ENCODE measurements around the gene NCAM2. TPM values are rescaled to one million over a fixed set of nuclear protein-coding genes. Genes with fewer than 3 reads are reported as not detected.

Gene NCAM2
- total RNA-seq, 1 experiment from 2014 or later: not detected

DNA sequence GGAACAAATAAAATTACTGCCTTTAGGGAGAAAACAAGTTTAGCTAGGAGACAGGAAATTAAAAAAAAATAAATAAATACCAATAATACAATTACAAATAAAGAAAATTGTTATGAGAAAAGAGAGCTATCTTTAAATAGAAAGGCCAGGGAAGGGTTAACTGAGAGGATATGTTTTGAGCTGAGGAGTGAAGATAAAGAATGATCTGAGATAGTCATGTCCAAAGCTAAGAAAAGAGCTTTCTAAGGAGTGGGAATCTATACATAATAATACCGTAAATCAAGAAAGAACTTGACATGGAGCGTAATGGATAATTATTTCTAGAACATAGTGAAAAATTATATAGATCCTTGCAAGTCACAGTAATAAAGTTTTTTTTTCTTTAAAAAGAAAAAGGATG lies 176.5 kb downstream of the NCAM2 start:
- Histone ChIP-seq H3K79me2 (ENCODE audit: insufficient read depth, low read length) (no peaks in the 10 kb centered on the region), H4K20me1 (ENCODE audit: insufficient read depth) (no peaks in the 10 kb centered on the region), H3K9me2 (ENCODE audit: insufficient read depth) (no peaks in the 10 kb centered on the region), H2AFZ (ENCODE audit: low read depth, low read length, poor library complexity, severe bottlenecking) (no peak overlapping the region), H3K4me3 (replicated peaks in 1 of 2; ENCODE audit: low read depth in 1 of 2, low read length in 2 of 2) (no peak overlapping the region), H3K9ac (ENCODE audit: low read length) (no peak overlapping the region), H3K36me3 (ENCODE audit: control insufficient read depth in 1 of 2, insufficient read depth in 2 of 2, low read length in 2 of 2) (no peaks in the 10 kb centered on the region), H3K27me3 (ENCODE audit: insufficient read depth, low read length) (no peaks in the 10 kb centered on the region), H3K27ac (ENCODE audit: low read depth, low read length) (no peak overlapping the region), H3K9me3 (ENCODE audit: control insufficient read depth in 1 of 2, insufficient read depth in 1 of 2, low read depth in 1 of 2, low read length in 2 of 2) (peaks cover 8 to 9% of the 10 kb centered on the region in 2 experiments; a peak in 2 of 4 replicates), H3K4me2 (ENCODE audit: low read length) (no peak overlapping the region), H3K4me1 (ENCODE audit: control insufficient read depth in 1 of 2, insufficient read depth in 2 of 2, low read length in 2 of 2) (no peaks in the 10 kb centered on the region)
- CTCF ChIA-PET: no interaction called here
- no TSS peak for BruUV-seq (replicated peaks)
- DNase-seq (ENCODE audit: low read depth, low spot score) (no peak), ATAC-seq (no peak)
- intact Hi-C loops (cut with micrococcal nuclease): no loop called here
- POLR2A ChIA-PET: no interaction called here
- no peak for TF ChIP-seq CBX3 (IDR thresholded peaks at IDR 0.05; ENCODE audit: low read depth)
- no peak for TF ChIP-seq EGR1 (IDR thresholded peaks at IDR 0.05; ENCODE audit: low read depth)
- TF ChIP-seq ELF1 (IDR thresholded peaks at IDR 0.05; ENCODE audit: borderline replicate concordance, low read depth): no peak
- no peak for TF ChIP-seq RAD21 (IDR thresholded peaks at IDR 0.05; ENCODE audit: low read depth)
- no peak for TF ChIP-seq JUND (IDR thresholded peaks at IDR 0.05)
- TF ChIP-seq POLR2A (IDR thresholded peaks at IDR 0.05; ENCODE audit: borderline replicate concordance, extremely low read depth, insufficient read depth, insufficient read length): no peak
- TF ChIP-seq, protein P1, sequence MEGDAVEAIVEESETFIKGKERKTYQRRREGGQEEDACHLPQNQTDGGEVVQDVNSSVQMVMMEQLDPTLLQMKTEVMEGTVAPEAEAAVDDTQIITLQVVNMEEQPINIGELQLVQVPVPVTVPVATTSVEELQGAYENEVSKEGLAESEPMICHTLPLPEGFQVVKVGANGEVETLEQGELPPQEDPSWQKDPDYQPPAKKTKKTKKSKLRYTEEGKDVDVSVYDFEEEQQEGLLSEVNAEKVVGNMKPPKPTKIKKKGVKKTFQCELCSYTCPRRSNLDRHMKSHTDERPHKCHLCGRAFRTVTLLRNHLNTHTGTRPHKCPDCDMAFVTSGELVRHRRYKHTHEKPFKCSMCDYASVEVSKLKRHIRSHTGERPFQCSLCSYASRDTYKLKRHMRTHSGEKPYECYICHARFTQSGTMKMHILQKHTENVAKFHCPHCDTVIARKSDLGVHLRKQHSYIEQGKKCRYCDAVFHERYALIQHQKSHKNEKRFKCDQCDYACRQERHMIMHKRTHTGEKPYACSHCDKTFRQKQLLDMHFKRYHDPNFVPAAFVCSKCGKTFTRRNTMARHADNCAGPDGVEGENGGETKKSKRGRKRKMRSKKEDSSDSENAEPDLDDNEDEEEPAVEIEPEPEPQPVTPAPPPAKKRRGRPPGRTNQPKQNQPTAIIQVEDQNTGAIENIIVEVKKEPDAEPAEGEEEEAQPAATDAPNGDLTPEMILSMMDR (IDR thresholded peaks at IDR 0.05 in 2 of 3, conservative IDR thresholded peaks at IDR 0.05 in 1 of 3; ENCODE audit: borderline replicate concordance in 1 of 3, insufficient read depth in 1 of 3, low read depth in 2 of 3, low read length in 2 of 3): no peak
- TF ChIP-seq SP1 (IDR thresholded peaks at IDR 0.05; ENCODE audit: low read depth): no peak
- no peak for TF ChIP-seq SRF (IDR thresholded peaks at IDR 0.05; ENCODE audit: low read depth)
- TF ChIP-seq, protein P2, sequence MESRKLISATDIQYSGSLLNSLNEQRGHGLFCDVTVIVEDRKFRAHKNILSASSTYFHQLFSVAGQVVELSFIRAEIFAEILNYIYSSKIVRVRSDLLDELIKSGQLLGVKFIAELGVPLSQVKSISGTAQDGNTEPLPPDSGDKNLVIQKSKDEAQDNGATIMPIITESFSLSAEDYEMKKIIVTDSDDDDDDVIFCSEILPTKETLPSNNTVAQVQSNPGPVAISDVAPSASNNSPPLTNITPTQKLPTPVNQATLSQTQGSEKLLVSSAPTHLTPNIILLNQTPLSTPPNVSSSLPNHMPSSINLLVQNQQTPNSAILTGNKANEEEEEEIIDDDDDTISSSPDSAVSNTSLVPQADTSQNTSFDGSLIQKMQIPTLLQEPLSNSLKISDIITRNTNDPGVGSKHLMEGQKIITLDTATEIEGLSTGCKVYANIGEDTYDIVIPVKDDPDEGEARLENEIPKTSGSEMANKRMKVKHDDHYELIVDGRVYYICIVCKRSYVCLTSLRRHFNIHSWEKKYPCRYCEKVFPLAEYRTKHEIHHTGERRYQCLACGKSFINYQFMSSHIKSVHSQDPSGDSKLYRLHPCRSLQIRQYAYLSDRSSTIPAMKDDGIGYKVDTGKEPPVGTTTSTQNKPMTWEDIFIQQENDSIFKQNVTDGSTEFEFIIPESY (IDR thresholded peaks at IDR 0.05; ENCODE audit: extremely low read depth, insufficient replicate concordance, low read length): no peak
- no peak for TF ChIP-seq ZNF274 (IDR thresholded peaks at IDR 0.05; ENCODE audit: low read depth, low read length)
- TF ChIP-seq, protein P3, sequence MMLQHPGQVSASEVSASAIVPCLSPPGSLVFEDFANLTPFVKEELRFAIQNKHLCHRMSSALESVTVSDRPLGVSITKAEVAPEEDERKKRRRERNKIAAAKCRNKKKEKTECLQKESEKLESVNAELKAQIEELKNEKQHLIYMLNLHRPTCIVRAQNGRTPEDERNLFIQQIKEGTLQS (IDR thresholded peaks at IDR 0.05): no peak
- TF ChIP-seq SIN3A (IDR thresholded peaks at IDR 0.05; ENCODE audit: low read depth): no peak
- no peak for TF ChIP-seq TCF7L2 (IDR thresholded peaks at IDR 0.05; ENCODE audit: borderline replicate concordance, extremely low read depth, insufficient read depth, insufficient read length)
- TF ChIP-seq FOSL1 (IDR thresholded peaks at IDR 0.05; ENCODE audit: low read depth): no peak
- TF ChIP-seq, protein P4, sequence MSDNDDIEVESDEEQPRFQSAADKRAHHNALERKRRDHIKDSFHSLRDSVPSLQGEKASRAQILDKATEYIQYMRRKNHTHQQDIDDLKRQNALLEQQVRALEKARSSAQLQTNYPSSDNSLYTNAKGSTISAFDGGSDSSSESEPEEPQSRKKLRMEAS (IDR thresholded peaks at IDR 0.05): no peak
- no peak for TF ChIP-seq EZH2phosphoT487 (IDR thresholded peaks at IDR 0.05; ENCODE audit: borderline replicate concordance)
- TF ChIP-seq CEBPB (IDR thresholded peaks at IDR 0.05; ENCODE audit: low read depth): no peak
- TF ChIP-seq EZH2 (IDR thresholded peaks at IDR 0.05): no peak
- TF ChIP-seq ZFX (IDR thresholded peaks at IDR 0.05): no peak
- RAD21 ChIA-PET (ENCODE audit: low non-redundant PET in 1 of 2, low total read pairs in 2 of 2, uncharacterized antibody in 2 of 2, unreplicated experiment in 2 of 2): no interaction called here

Measured in HCT116 (cell line).